Duodenal mucosa (tissue), 2 donors: Measurements from ENCODE around the gene SKI.

Source experiments
- H3K27ac ChIP-seq: one replicate; pipeline ENCODE4 v1.7.0; 2013; ENCODE audit warnings: low read depth, low read length
- H3K27me3 ChIP-seq, 2 donors: one replicate each; pipeline ENCODE4 v1.7.0; 2013; ENCODE audit warnings: low read length in 2 of 2, control low read depth in 1 of 2; ENCODE audit not compliant: insufficient read depth in 2 of 2, control insufficient read depth in 1 of 2
- H3K36me3 ChIP-seq, 2 donors: one replicate each; pipeline ENCODE4 v1.7.0; 2013; ENCODE audit warnings: low read length in 2 of 2, control low read depth in 1 of 2; ENCODE audit not compliant: insufficient read depth in 2 of 2, control insufficient read depth in 1 of 2
- H3K4me1 ChIP-seq, 2 donors: one replicate each; pipeline ENCODE4 v1.7.0; 2013; ENCODE audit warnings: low read length in 2 of 2, control low read depth in 1 of 2; ENCODE audit not compliant: insufficient read depth in 2 of 2, control insufficient read depth in 1 of 2
- H3K4me3 ChIP-seq, 2 donors: one replicate each; pipeline ENCODE4 v1.7.0; 2013; ENCODE audit warnings: low read length in 2 of 2, low read depth in 1 of 2
- H3K9ac ChIP-seq, 2 donors: one replicate each; pipeline ENCODE4 v1.7.0; 2013; ENCODE audit warnings: low read length in 2 of 2, low read depth in 1 of 2
- H3K9me3 ChIP-seq, 2 donors: one replicate each; pipeline ENCODE4 v1.7.0; 2013; ENCODE audit warnings: low read length in 2 of 2, control low read depth in 1 of 2; ENCODE audit not compliant: control insufficient read depth in 1 of 2

Gene SKI

DNA sequence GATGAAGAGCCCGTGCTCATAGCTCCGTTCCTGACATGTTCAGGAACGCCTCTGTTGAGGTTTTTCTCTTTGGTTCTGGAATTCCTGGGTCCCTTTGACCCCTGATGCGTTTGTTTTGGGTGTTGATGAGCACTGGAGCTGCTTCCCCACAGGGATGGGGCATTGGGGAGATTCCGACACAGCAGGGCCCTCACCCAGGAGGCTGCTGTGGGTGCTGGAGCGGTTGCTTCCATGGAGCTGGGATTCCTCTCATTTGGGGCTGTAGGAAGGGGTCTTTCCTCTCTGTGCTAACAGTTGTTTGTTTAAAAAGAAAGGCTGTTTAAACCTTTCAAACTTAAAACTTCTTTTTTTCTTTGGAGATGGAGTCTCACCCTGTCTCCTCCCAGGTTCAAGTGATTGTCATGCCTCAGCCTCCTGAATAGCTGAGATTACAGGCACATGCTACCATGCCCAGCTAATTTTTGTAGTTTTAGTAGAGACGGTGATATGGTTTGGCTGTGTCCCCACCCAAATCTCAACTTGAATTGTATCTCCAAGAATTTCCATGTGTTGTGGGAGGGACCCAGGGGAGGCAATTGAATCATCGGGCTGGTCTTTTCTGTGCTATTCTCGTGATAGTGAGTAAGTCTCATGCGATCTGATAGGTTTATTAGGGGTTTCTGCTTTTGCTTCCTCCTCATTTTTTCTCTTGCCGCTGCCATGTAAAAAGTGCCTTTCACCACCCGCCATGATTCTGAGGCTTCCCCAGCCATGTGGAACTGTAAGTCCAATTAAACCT is 48.9 kb downstream of the SKI start:
- Histone ChIP-seq H3K9ac (peak overlapping the region in 1 of 2 donors; percentile 14), H3K27ac (peak overlapping the region; percentile 37), H3K9me3 (no peaks in the 10 kb centered on the region), H3K27me3 (no peaks in the 10 kb centered on the region), H3K4me1 (peaks cover 66 to 77% of the 10 kb centered on the region in 2 donors), H3K4me3 (no peak overlapping the region), H3K36me3 (peaks cover 4 to 8% of the 10 kb centered on the region in 2 donors)

DNA sequence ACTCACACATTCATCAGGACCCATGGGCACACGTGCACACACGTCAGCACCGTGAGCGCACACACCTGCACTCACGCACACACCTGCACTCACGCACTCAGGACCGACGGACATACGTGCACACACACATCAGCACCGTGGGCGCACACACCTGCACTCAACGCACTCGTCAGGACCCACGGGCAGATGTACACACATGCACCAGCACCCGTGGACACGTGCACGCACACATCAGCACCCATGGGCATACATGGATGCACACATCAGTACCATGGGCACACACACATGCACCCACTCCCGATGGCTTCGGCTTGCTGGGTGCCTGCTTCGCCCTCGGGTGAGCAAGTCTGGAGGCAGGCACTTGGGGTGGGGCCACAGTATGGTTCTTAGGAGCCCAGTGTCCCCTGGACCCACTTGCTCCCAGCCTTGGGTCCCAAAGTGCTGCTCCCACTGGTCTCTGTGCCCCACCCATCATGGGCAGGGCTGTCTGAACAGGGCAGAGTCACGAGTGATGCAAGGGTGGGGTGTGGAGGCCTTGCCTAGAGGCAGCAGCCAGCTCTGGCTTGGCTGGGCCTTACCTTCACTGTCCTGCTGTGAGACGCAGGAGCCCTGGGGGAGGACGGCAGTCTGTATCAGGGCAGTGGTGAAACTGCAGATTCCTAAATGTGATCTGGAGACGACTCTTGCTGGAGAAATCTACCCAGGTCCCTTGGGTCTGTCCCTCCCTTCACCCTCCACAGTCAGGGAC is 49.8 kb downstream of the SKI start:
- H3K4me3 ChIP-seq: no peak overlapping the region
- H3K36me3 ChIP-seq: peaks cover 4 to 8% of the 10 kb centered on the region in 2 donors
- no peak overlapping the region for H3K27ac ChIP-seq
- no peaks in the 10 kb centered on the region for H3K9me3 ChIP-seq
- H3K9ac ChIP-seq: peak overlapping the region in 1 of 2 donors; percentile 19
- H3K4me1 ChIP-seq: peaks cover 57 to 69% of the 10 kb centered on the region in 2 donors
- no peaks in the 10 kb centered on the region for H3K27me3 ChIP-seq

DNA sequence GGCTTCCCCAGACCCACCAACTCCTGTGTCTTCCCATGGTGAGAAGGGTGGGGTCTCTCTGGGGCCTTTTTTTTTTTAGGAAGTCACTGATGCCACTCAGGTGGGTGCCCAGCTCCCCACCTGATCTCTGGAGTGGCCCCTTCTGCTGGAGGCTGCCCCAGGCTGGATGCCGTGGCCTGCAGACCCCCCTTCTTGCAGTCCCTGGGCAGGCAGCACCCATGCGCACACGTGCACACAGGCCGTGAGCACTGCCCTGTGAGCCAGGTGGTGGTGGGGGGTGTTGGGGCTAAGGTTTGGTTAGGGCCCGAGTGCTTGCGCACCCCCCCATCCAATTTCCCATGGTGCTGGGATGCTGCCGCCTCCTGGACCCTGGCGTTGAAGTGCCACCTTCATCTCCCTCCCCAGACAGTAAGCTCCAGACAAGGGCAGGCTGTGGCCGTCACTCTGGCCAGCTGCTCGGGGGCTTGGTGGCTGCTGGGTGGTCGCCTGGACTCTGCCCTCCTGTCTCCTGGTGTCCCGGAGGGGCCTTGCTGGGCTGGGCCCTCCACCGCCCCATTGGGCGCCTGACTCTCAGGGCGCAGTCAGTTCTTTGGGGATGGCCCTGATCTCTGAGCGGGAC is 50.6 kb downstream of the SKI start:
- Histone ChIP-seq H3K4me1 (peaks cover 52 to 61% of the 10 kb centered on the region in 2 donors), H3K9me3 (no peaks in the 10 kb centered on the region), H3K9ac (peak overlapping the region in 1 of 2 donors; percentile 19), H3K4me3 (no peak overlapping the region), H3K27me3 (no peaks in the 10 kb centered on the region), H3K36me3 (peaks cover 4 to 8% of the 10 kb centered on the region in 2 donors), H3K27ac (peak overlapping the region; percentile 20)

DNA sequence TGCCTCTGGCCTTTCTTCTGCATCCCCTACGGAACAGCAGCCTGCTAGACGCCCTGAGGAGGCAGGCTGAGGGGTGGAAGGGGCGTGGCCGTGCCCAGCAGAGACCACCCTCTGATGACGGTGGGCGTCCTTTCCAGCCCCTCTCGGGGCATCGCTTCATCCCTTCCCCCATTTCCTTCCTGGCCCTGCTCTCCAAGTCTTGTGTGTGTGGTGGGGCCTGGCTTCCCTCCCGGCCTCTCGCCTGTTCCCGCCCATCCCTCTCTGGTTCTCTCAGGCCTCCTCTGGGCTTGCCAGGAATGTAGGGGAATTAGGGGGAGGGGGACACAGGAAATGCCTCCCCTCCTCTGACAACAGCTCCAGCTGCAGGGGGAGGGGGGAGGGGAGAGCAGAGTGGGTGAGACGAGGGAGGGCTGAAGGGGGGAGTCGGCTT is 51.1 kb downstream of the SKI start:
- no peaks in the 10 kb centered on the region for H3K27me3 ChIP-seq
- H3K36me3 ChIP-seq: peaks cover 4 to 8% of the 10 kb centered on the region in 2 donors
- H3K4me1 ChIP-seq: peaks cover 49 to 57% of the 10 kb centered on the region in 2 donors
- H3K9me3 ChIP-seq: no peaks in the 10 kb centered on the region
- H3K4me3 ChIP-seq: no peak overlapping the region
- H3K9ac ChIP-seq: no peak overlapping the region
- peak overlapping the region; percentile 6 for H3K27ac ChIP-seq

DNA sequence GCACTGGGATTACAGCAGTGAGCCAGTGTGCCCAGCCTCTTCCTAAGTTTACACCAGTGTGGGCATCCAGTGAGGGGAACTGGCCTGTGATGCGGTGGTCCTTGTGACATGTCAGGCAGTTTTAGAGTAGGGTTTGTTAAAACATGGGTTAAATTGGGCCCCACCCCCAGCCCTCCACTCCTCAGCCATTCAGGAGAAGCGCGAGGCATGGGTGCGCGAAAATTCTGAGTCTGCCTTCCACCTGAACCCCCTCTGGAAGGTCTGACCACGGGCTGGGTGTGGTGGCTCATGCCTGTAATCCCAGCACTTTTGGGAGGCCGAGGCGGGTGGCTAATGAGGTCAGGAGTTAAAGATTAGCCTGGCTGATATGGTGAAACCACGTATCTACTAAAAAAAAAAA is 51.7 kb downstream of the SKI start:
- H3K27ac ChIP-seq: peak overlapping the region; percentile 36

DNA sequence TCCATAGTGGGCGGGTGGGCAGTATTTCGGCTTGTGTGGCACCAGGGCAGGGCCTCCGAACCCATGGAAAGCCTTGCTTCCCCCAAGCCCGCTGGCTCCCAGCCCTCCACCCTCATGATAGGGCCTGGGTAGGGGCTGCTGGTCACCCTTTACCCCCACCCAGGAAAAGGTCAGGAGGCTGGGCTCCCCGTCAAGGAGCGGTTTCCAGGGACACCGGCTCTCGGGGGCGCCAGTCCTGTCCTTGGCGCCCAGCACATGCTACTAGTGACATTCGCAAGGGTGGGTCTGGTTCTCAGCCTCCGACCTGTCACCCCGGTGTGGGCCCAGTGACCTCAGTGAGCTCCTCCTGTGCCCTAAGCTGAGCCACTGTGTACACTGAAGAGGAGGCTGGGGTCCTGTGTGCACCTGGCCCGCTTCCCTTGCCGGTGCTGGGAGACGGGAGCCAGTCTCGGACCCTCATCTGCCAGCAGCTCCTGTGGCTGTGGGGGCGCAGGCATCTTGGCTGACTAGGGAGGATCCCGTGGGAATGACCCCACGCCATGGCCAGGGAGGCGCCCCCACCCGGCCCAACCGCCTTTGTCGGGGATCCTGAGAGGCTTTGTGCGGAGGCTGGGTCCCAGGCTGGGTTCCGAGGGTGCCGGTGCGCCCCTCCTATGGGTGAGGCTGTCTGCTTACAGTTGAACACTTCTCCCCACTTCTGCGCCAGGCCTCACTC is 54.6 kb downstream of the SKI start:
- peaks cover 23% of the 10 kb centered on the region in 2 donors for H3K4me1 ChIP-seq
- no peaks in the 10 kb centered on the region for H3K27me3 ChIP-seq
- peaks cover 2 to 4% of the 10 kb centered on the region in 2 donors for H3K36me3 ChIP-seq
- no peak overlapping the region for H3K9ac ChIP-seq
- H3K4me3 ChIP-seq: no peak overlapping the region
- no peak overlapping the region for H3K27ac ChIP-seq
- no peaks in the 10 kb centered on the region for H3K9me3 ChIP-seq

More for the DNA sequence above, 51.7 kb downstream of the SKI start:
- Histone ChIP-seq H3K27me3 (no peaks in the 10 kb centered on the region), H3K4me1 (peaks cover 43 to 51% of the 10 kb centered on the region in 2 donors), H3K9ac (no peak overlapping the region), H3K9me3 (no peaks in the 10 kb centered on the region), H3K36me3 (peaks cover 4 to 8% of the 10 kb centered on the region in 2 donors), H3K4me3 (no peak overlapping the region)

DNA sequence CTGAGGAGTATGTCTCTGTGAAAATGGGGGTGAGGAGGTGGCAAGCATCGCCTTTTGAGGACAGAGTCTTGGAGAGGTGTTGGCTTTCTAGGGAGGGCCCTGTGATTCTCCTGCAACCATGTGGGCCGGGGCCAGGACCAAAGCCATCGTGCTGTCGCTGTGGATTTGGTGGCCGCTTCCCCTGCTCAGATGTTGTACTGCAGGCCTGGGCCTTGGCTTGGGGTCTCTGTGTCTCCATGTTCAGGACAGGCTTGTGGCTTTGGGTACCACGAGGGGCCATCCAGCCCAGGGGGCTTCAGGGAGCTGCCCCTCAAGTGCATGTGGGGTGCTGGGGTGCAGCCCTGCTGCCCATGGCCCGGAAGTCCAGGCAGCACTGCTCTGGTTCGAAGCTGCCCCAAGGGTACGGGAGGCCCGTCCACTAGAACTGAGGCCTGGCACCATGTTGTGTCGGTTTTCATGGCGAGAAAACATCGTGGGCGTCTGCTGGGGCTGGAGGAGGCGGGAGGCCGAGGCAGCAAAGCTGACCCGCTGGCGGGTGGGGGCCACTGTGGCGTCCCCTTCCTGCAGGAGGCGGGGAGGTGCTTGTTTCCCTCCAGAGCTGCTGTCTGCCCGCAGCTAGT is 55.4 kb downstream of the SKI start:
- H3K27ac ChIP-seq: no peak overlapping the region
- H3K4me1 ChIP-seq: peaks cover 15 to 18% of the 10 kb centered on the region in 2 donors
- no peaks in the 10 kb centered on the region for H3K9me3 ChIP-seq
- no peaks in the 10 kb centered on the region for H3K27me3 ChIP-seq
- H3K4me3 ChIP-seq: no peak overlapping the region
- H3K9ac ChIP-seq: no peak overlapping the region
- H3K36me3 ChIP-seq: no peaks in the 10 kb centered on the region

DNA sequence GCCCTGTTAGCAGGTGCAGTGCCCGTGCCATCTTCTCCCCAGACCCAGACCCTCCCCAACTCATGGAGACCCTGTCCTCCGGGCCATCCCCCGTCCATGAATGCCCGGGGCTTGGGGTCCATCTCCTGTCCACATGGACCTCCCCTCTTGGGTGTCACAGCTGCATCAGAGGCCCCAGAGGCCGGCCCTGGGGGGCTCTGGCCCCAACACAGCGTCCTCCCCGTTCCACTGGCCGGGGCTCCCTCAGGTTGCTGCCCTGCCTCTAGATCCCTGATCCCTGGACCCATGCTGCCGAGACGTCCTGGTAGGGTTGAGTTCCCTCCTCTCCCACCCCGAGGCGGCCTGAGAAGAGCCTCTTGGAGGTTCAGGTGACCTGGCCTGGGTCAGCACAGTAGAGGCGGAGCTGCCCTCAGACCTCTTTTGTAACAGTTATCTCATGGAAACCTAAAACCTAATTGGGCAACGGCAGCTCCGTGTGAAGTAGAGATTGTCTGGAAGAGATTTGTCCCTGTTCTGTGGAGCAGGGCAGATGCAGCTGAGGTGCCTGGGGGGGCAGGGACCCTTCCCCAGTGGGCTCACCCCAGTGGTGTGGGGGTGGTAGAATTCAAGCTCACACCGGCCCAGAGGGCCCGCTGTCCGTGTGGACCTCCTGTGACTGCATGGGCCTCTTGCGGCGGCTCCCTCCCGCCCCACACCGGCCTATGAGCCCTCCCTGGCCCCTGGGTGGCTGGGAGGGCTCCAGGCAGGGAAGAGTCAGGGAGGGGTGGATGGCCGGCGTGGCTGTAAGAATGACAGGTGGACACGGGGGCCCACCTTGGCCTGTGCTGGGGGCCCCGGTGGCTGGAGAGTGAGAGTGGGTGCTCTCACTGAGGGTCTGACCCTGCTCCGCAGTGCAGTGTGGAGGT is 56.1 kb downstream of the SKI start:
- no peaks in the 10 kb centered on the region for H3K36me3 ChIP-seq
- no peaks in the 10 kb centered on the region for H3K9me3 ChIP-seq
- no peak overlapping the region for H3K9ac ChIP-seq
- H3K4me3 ChIP-seq: no peak overlapping the region
- no peak overlapping the region for H3K27ac ChIP-seq
- peaks cover 8 to 18% of the 10 kb centered on the region in 2 donors for H3K4me1 ChIP-seq
- H3K27me3 ChIP-seq: no peaks in the 10 kb centered on the region

DNA sequence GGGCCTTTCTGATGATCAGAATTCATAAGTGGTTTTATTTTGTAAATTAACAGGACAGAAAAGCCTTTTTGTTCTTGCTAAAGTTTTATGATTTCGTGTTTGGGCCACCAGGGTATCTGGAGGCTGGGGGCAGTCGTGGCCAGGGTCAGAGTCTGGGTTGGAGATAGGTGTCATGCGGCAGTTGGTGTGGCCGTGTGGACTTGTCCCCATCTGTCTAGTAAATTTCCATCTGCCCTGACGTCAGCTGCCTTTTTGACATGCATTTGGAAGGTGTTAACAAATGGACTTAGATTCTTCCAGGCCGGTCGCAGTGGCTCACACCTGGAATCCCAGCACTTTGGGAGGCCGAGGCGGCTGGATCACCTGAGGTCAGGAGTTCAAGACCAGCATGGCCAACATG is 56.8 kb downstream of the SKI start:
- no peak overlapping the region for H3K4me3 ChIP-seq
- H3K9ac ChIP-seq: no peak overlapping the region
- no peaks in the 10 kb centered on the region for H3K9me3 ChIP-seq
- no peaks in the 10 kb centered on the region for H3K36me3 ChIP-seq
- H3K4me1 ChIP-seq: peaks cover 5 to 16% of the 10 kb centered on the region in 2 donors
- H3K27me3 ChIP-seq: no peaks in the 10 kb centered on the region
- H3K27ac ChIP-seq: no peak overlapping the region
